NT2/D1 (cell line): Measurements from ENCODE around the gene FMO3.

Source experiments
- SUZ12 ChIP-seq: IDR thresholded peaks from 2 replicates; pipeline ENCODE4 v1.6.1; 2011; ENCODE audit not compliant: insufficient read length, insufficient read depth; ENCODE audit errors: extremely low read depth
- YY1 ChIP-seq: IDR thresholded peaks from 2 replicates; pipeline ENCODE4 v1.6.1; 2011; ENCODE audit not compliant: insufficient read length, insufficient read depth

DNA sequence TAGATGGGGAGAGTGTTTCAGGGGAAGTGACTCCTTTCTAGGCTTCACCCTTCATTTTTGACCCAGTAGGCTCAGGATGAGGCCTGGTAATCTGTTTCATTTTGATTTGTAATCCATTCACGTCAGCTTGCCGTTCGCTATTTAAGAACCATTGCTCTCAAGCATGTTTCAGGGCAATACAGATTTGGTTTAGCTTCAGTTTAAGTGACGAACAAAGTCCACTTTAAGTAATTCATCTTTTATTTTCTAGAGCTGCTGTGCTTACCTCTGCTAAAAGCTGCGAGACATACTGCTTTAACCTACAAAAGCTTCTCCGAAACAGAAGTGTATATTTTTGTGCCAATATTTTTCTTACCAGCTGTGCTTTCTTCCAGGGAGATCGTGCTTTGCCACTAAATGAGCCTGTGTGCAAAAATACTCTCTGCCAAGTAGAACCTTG, 8.9 kb upstream of the FMO3 start:
- no peak for TF ChIP-seq SUZ12
- no peak for TF ChIP-seq YY1
